ENCODE measurements around the gene PMEPA1.

The PMEPA1 gene

GRCh38 chr20:57736738-57737347, 27.0 kb upstream of the PMEPA1 start:
- no peak for DNase-seq (ENCODE audit: low spot score)

GRCh38 chr20:57735831-57736737, 26.3 kb upstream of the PMEPA1 start:
- DNase-seq (ENCODE audit: low spot score), result no peak

- no peak for DNase-seq (ENCODE audit: low spot score)
Observed at GRCh38 chr20:57734754-57735153, 24.9 kb upstream of the PMEPA1 start.

- no peak for DNase-seq (ENCODE audit: low spot score)
Observed at GRCh38 chr20:57732226-57732625, 22.4 kb upstream of the PMEPA1 start.

- DNase-seq (ENCODE audit: low spot score), result no peak
Observed at GRCh38 chr20:57728762-57729161, 18.9 kb upstream of the PMEPA1 start.

- DNase-seq (ENCODE audit: low spot score), result no peak
Observed at GRCh38 chr20:57727863-57728262, 18.0 kb upstream of the PMEPA1 start.

- DNase-seq (ENCODE audit: low spot score), result no peak
Observed at GRCh38 chr20:57725636-57726035, 15.8 kb upstream of the PMEPA1 start.

- no peak for DNase-seq (ENCODE audit: low spot score)
Observed at GRCh38 chr20:57724610-57725405, 15.0 kb upstream of the PMEPA1 start.

GRCh38 chr20:57723816-57724215, 14.0 kb upstream of the PMEPA1 start:
- DNase-seq (ENCODE audit: low spot score), result no peak

- no peak for DNase-seq (ENCODE audit: low spot score)
Observed at GRCh38 chr20:57719951-57720350, 10.1 kb upstream of the PMEPA1 start.

- DNase-seq (ENCODE audit: low spot score), result peak; percentile 99
Observed at GRCh38 chr20:57718490-57719009, 8.7 kb upstream of the PMEPA1 start.

GRCh38 chr20:57717797-57718196, 8.0 kb upstream of the PMEPA1 start:
- peak; percentile 48 for DNase-seq (ENCODE audit: low spot score)

- DNase-seq (ENCODE audit: low spot score), result no peak
Observed at GRCh38 chr20:57716901-57717300, 7.1 kb upstream of the PMEPA1 start.

- peak; percentile 76 for DNase-seq (ENCODE audit: low spot score)
Observed at GRCh38 chr20:57716202-57716601, 6.4 kb upstream of the PMEPA1 start.

- no peak for DNase-seq (ENCODE audit: low spot score)
Observed at GRCh38 chr20:57715268-57715904, 5.6 kb upstream of the PMEPA1 start.

- peak; percentile 88 for DNase-seq (ENCODE audit: low spot score)
Observed at GRCh38 chr20:57714409-57715267, 4.8 kb upstream of the PMEPA1 start.

- no peak for DNase-seq (ENCODE audit: low spot score)
Observed at GRCh38 chr20:57713951-57714350, 4.1 kb upstream of the PMEPA1 start.

GRCh38 chr20:57713505-57713903, 3.7 kb upstream of the PMEPA1 start:
- DNase-seq (ENCODE audit: low spot score), result no peak

- DNase-seq (ENCODE audit: low spot score), result no peak
Observed at GRCh38 chr20:57712851-57713504, 3.2 kb upstream of the PMEPA1 start.

GRCh38 chr20:57712341-57712740, 2.5 kb upstream of the PMEPA1 start:
- no peak for DNase-seq (ENCODE audit: low spot score)

All from AG08396 (cell line).